GM23338 (cell line): ENCODE measurements around the gene SCO2. TPM values are rescaled to one million over a fixed set of nuclear protein-coding genes. Genes with fewer than 3 reads are reported as not detected.

Experiments used
- ATAC-seq: fragments of 200-7000 bp; cut with Tn5 transposase; 3 replicates; pipeline ENCODE4 v1.9.1; 2020
- DNase-seq: peaks from one replicate; pipeline ENCODE4 v3.0.0-alpha.2; 2015; ENCODE audit warnings: low spot score
- H2AFZ ChIP-seq: fragments of 200-600 bp; sonication (generic); 2 replicates; pipeline ENCODE4 v1.8.0; 2016; ENCODE audit warnings: antibody characterized with exemption, mild to moderate bottlenecking, moderate library complexity
- H3F3A ChIP-seq: fragments of 200-600 bp; sonication (generic); replicated peaks from 2 replicates; pipeline ENCODE4 v1.8.0; 2017; ENCODE audit warnings: antibody characterized with exemption, mixed run types, low read depth
- H3K27ac ChIP-seq: fragments of 200-600 bp; sonication (generic); 2 replicates; pipeline ENCODE4 v1.6.1; 2016; ENCODE audit warnings: low read depth
- H3K27me3 ChIP-seq: fragments of 200-600 bp; sonication (generic); 2 replicates; pipeline ENCODE4 v1.8.0; 2016; ENCODE audit warnings: mild to moderate bottlenecking, mixed run types, moderate library complexity; ENCODE audit not compliant: insufficient read depth
- H3K36me3 ChIP-seq: fragments of 200-600 bp; sonication (generic); 2 replicates; pipeline ENCODE4 v1.8.0; 2016; ENCODE audit warnings: mild to moderate bottlenecking; ENCODE audit not compliant: insufficient read depth
- H3K4me1 ChIP-seq: fragments of 200-600 bp; sonication (generic); 2 replicates; pipeline ENCODE4 v1.8.0; 2016; ENCODE audit warnings: mild to moderate bottlenecking, moderate library complexity; ENCODE audit not compliant: insufficient read depth
- H3K4me2 ChIP-seq: fragments of 200-600 bp; sonication (generic); 2 replicates; pipeline ENCODE4 v1.7.1; 2017; ENCODE audit warnings: mixed run types
- H3K4me3 ChIP-seq: fragments of 200-600 bp; sonication (generic); 2 replicates; pipeline ENCODE4 v1.6.1; 2016; ENCODE audit warnings: mixed run types
- H3K79me2 ChIP-seq: fragments of 200-600 bp; sonication (generic); replicated peaks from 2 replicates; pipeline ENCODE4 v1.8.0; 2017; ENCODE audit warnings: mild to moderate bottlenecking; ENCODE audit not compliant: insufficient read depth
- H3K9me2 ChIP-seq: fragments of 200-600 bp; sonication (generic); 2 replicates; pipeline ENCODE4 v1.8.0; 2017; ENCODE audit not compliant: insufficient read depth
- H4K20me1 ChIP-seq: fragments of 200-600 bp; sonication (generic); replicated peaks from 2 replicates; pipeline ENCODE4 v1.8.0; 2017; ENCODE audit warnings: mild to moderate bottlenecking; ENCODE audit not compliant: insufficient read depth
- H3K27ac Mint-ChIP-seq: 2 replicates; pipeline ENCODE4 v1.8.0; 2020; ENCODE audit warnings: inconsistent platforms, mild to moderate bottlenecking, moderate library complexity, mixed read lengths
- H3K27me3 Mint-ChIP-seq: 3 replicates; pipeline ENCODE4 v1.8.0; 2022; ENCODE audit warnings: low read depth, mild to moderate bottlenecking, moderate library complexity, mixed read lengths, inconsistent platforms; ENCODE audit not compliant: insufficient read depth, poor library complexity
- H3K36me3 Mint-ChIP-seq: 3 replicates; pipeline ENCODE4 v1.8.0; 2021; ENCODE audit warnings: low read depth, mild to moderate bottlenecking, inconsistent platforms, moderate library complexity, mixed read lengths
- H3K4me1 Mint-ChIP-seq: 3 replicates; pipeline ENCODE4 v1.8.0; 2020; ENCODE audit warnings: mild to moderate bottlenecking, inconsistent platforms, mixed read lengths
- H3K4me3 Mint-ChIP-seq: 3 replicates; pipeline ENCODE4 v1.8.0; 2021; ENCODE audit warnings: moderate library complexity, mild to moderate bottlenecking, inconsistent platforms, mixed read lengths
- H3K9me3 Mint-ChIP-seq: 3 replicates; pipeline ENCODE4 v1.8.0; 2020; ENCODE audit warnings: moderate library complexity, mild to moderate bottlenecking, inconsistent platforms, mixed read lengths
- CREB1 ChIP-seq: fragments of 250-450 bp; sonication (Bioruptor Pico); IDR thresholded peaks from 2 replicates; pipeline ENCODE4 v1.5.0; 2020; ENCODE audit warnings: low read depth, mild to moderate bottlenecking, moderate library complexity
- EZH2 ChIP-seq: fragments of 200-600 bp; sonication (generic); IDR thresholded peaks from one replicate; pipeline ENCODE4 v1.8.0; 2017; ENCODE audit warnings: antibody characterized with exemption, mild to moderate bottlenecking, low read depth; ENCODE audit not compliant: unreplicated experiment
- JUNB ChIP-seq: IDR thresholded peaks from one replicate; pipeline ENCODE4 v1.6.1; 2016; ENCODE audit warnings: antibody characterized with exemption; ENCODE audit not compliant: unreplicated experiment
- STAT1 ChIP-seq: IDR thresholded peaks from one replicate; pipeline ENCODE4 v1.6.1; 2016; ENCODE audit warnings: antibody characterized with exemption; ENCODE audit not compliant: unreplicated experiment
- polyA plus RNA-seq: library from polyadenylated mRNA; unstranded; fragments of >200 nt; fragmentation: Nextera tagmentation; extraction: Ambion mirVana; gene quantifications from 2 replicates; pipeline ENCODE4 v1.2.1, GENCODE V29; 2016
- total RNA-seq: library from RNA; depleted of rRNA; stranded (reverse); fragments of >200 nt; shearing (Covaris generic); gene quantifications from 2 replicates; pipeline ENCODE4 v1.2.3, GENCODE V29; 2014
- TF ChIP-seq, protein P1 (sequence below): fragments of 250-450 bp; sonication (Bioruptor Pico); IDR thresholded peaks from 2 replicates; pipeline ENCODE4 v1.5.0; 2020; ENCODE audit warnings: mild to moderate bottlenecking, moderate library complexity
- TF ChIP-seq, protein P2 (sequence below): IDR thresholded peaks from 2 replicates; pipeline ENCODE4 v1.6.1; 2016; ENCODE audit warnings: antibody characterized with exemption

Gene SCO2
- total and polyA plus RNA-seq, 2 experiments from 2014 or later, result 2.6 to 4.9 TPM

DNA sequence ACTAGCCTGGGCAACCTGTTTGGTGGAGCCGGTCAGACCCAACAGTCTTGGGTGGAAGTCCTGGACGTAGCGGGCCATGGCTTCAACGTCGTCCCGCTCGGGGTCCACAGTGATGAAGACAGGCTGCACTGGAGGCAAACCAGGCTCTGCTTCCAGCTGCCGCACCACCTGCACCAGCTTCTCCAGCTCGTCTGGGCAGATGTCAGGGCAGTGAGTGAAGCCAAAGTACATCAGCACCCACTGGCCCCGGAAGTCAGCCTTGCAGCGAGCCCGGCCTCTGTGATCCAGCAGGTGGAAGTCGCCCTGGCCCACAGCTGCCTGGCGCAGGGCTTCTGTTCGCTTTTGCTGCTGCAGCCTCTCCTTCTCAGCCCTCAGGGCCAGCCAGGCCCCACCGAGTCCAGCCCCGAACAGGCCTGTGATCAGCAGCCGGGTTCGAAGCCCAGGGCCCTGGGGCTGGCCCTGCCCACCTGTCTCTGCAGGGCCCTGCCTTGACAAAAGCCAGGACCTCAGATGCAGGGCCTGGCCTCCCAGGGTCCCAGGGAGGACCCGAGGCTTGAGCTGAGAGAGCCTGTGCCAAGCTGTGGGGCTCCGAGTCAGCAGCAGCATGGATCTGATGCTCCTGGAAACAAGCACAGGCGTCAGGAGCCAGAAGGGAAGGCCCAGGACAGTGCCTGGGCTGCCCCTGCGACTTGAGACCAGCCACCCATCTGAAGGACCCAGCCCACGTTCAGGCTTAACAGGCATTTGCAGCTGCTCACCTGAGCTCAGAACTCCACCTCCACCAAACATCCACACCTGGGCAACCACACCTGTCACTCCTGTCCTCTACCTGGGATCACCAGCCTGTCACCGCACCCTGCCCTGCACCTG, 1.4 kb downstream of the SCO2 start (continued):
- TF ChIP-seq, protein P1, sequence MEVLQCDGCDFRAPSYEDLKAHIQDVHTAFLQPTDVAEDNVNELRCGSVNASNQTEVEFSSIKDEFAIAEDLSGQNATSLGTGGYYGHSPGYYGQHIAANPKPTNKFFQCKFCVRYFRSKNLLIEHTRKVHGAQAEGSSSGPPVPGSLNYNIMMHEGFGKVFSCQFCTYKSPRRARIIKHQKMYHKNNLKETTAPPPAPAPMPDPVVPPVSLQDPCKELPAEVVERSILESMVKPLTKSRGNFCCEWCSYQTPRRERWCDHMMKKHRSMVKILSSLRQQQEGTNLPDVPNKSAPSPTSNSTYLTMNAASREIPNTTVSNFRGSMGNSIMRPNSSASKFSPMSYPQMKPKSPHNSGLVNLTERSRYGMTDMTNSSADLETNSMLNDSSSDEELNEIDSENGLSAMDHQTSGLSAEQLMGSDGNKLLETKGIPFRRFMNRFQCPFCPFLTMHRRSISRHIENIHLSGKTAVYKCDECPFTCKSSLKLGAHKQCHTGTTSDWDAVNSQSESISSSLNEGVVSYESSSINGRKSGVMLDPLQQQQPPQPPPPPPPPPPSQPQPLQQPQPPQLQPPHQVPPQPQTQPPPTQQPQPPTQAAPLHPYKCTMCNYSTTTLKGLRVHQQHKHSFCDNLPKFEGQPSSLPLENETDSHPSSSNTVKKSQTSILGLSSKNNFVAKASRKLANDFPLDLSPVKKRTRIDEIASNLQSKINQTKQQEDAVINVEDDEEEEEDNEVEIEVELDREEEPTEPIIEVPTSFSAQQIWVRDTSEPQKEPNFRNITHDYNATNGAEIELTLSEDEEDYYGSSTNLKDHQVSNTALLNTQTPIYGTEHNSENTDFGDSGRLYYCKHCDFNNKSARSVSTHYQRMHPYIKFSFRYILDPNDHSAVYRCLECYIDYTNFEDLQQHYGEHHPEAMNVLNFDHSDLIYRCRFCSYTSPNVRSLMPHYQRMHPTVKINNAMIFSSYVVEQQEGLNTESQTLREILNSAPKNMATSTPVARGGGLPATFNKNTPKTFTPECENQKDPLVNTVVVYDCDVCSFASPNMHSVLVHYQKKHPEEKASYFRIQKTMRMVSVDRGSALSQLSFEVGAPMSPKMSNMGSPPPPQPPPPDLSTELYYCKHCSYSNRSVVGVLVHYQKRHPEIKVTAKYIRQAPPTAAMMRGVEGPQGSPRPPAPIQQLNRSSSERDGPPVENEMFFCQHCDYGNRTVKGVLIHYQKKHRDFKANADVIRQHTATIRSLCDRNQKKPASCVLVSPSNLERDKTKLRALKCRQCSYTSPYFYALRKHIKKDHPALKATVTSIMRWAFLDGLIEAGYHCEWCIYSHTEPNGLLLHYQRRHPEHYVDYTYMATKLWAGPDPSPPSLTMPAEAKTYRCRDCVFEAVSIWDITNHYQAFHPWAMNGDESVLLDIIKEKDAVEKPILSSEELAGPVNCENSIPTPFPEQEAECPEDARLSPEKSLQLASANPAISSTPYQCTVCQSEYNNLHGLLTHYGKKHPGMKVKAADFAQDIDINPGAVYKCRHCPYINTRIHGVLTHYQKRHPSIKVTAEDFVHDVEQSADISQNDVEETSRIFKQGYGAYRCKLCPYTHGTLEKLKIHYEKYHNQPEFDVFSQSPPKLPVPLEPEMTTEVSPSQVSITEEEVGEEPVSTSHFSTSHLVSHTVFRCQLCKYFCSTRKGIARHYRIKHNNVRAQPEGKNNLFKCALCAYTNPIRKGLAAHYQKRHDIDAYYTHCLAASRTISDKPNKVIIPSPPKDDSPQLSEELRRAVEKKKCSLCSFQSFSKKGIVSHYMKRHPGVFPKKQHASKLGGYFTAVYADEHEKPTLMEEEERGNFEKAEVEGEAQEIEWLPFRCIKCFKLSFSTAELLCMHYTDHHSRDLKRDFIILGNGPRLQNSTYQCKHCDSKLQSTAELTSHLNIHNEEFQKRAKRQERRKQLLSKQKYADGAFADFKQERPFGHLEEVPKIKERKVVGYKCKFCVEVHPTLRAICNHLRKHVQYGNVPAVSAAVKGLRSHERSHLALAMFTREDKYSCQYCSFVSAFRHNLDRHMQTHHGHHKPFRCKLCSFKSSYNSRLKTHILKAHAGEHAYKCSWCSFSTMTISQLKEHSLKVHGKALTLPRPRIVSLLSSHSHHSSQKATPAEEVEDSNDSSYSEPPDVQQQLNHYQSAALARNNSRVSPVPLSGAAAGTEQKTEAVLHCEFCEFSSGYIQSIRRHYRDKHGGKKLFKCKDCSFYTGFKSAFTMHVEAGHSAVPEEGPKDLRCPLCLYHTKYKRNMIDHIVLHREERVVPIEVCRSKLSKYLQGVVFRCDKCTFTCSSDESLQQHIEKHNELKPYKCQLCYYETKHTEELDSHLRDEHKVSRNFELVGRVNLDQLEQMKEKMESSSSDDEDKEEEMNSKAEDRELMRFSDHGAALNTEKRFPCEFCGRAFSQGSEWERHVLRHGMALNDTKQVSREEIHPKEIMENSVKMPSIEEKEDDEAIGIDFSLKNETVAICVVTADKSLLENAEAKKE (CRISPR knock-in tag), result no peak
- no peak for TF ChIP-seq CREB1 (CRISPR knock-in tag)
- TF ChIP-seq, protein P2, sequence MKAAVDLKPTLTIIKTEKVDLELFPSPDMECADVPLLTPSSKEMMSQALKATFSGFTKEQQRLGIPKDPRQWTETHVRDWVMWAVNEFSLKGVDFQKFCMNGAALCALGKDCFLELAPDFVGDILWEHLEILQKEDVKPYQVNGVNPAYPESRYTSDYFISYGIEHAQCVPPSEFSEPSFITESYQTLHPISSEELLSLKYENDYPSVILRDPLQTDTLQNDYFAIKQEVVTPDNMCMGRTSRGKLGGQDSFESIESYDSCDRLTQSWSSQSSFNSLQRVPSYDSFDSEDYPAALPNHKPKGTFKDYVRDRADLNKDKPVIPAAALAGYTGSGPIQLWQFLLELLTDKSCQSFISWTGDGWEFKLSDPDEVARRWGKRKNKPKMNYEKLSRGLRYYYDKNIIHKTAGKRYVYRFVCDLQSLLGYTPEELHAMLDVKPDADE, result no peak
- no peak for TF ChIP-seq STAT1
- TF ChIP-seq EZH2, result no peak

DNA sequence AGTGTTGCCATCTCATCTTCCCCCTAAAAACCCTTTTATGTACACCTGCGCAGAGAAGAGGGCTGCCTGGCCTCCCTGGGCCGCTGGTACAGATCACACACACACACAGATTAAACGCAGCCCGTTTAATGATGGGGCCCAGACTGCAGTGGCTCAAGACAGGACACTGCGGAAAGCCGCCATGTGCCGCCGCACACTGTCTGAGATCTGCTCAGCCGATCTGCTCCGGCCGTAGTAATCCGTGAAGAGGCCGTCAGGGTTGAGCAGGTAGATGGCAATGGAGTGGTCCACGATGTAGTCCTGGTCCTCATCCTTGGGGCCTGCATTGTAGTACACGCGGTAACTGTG, 2.0 kb downstream of the SCO2 start:
- Histone ChIP-seq H3K4me1 (no peaks in the 10 kb centered on the region; the same call in 1 of the 2 replicates), H4K20me1 (no peaks in the 10 kb centered on the region; the same call in 1 of the 2 replicates), H3K79me2 (no peaks in the 10 kb centered on the region), H3F3A (peaks cover 4% of the 10 kb centered on the region), H3K27ac (no peak overlapping the region), H2AFZ (no peak overlapping the region), H3K4me2 (no peak overlapping the region), H3K4me3 (no peak overlapping the region), H3K27me3 (peaks cover 19% of the 10 kb centered on the region), H3K9me2 (no peaks in the 10 kb centered on the region), H3K36me3 (no peaks in the 10 kb centered on the region; the same call in 1 of the 2 replicates)
- Mint-ChIP-seq H3K27me3 (peaks cover 27% of the 10 kb centered on the region), H3K27ac (no peak overlapping the region), H3K4me1 (peaks cover 11% of the 10 kb centered on the region), H3K9me3 (peaks cover 4% of the 10 kb centered on the region; the same call in 1 of the 3 replicates), H3K4me3 (no peak overlapping the region), H3K36me3 (peaks cover 20% of the 10 kb centered on the region)
- ATAC-seq, result no peak
- no peak for TF ChIP-seq JUNB
- DNase-seq, result no peak
